SU-DHL-6 (cell line): ENCODE results near the gene PIP5K1B.

Experiments used
- CTCF ChIP-seq: fragments of 200-600 bp; sonication (generic); IDR thresholded peaks from one replicate; pipeline ENCODE4 v1.5.1; 2017; ENCODE audit warnings: antibody characterized with exemption, mild to moderate bottlenecking, low read length, moderate library complexity; ENCODE audit not compliant: insufficient read depth, poor library complexity, severe bottlenecking
- EZH2phosphoT487 ChIP-seq: fragments of 200-600 bp; sonication (generic), shearing (Covaris generic); conservative IDR thresholded peaks from 2 replicates; pipeline ENCODE4 v1.6.1; 2018; ENCODE audit warnings: mild to moderate bottlenecking, antibody characterized with exemption, low read length, moderate library complexity, mixed read lengths

DNA sequence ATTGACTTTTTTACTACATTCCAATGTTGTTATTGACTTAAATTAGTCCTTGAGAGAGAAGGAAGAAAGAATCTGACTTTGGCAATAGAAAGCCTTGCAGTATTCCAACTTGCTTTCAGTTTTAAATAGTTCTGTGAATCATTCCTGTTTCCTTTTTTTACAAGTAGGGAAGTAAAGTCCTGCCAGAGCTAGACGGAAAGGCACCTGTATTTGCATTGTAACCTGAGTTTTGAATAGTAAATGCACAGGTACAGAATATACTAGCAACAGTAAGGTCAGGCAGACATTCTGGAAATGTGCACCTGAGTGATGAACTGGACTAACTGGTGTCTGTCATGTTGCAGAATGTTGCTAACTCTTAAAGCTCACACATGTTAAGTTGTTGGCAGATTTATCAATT, 208.0 kb downstream of the PIP5K1B start:
- TF ChIP-seq CTCF (no peak), EZH2phosphoT487 (no peak)
